Measurements from ENCODE around the gene HIGD1B.
A peak's percentile ranks its signal among the peaks of the same experiment; 100 is the strongest.

DNA sequence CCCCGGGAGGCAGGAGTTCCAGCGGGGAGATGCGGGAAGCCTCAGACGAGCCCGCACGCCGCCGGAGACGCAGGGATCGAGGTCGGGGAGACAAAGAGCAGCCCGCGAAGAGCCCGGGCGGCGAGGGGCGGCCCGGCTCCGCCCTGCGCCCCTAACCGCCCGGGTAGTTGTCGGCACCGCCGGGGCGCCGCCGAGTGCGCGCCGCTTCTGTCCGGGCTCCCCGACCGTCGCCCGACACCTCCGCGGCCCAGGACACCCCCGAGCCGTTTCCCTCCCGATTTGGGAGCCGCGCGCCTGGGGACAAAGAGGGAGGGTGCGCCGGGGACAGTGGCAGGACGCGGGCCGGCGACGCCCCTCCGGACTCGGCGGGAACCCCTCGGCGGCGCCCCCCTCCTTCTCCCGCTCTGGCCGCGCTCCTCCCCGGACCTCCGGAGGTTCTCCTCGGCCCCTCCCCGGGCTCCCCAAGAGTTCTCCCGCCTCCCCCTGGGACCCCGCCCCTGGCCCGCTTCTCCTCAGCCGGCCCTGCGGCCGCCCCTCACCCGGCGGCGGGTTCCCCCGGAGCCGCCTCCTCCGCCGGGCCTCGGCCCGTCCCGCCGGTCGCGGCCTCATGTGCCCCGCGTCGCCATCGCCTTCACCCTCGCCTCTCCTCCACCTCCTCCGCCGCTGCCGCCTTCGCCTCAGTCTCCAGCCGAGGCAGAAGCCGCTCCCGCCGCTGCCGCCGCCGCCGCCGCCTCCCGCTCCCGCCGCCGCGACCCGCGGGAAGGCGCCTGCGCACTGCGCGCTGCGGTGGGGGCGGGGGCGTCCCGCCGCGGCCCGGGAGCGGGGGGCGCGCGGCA, 17.9 kb upstream of the HIGD1B start, which contains the start of gene GJC1:
- TF ChIP-seq, protein P1, sequence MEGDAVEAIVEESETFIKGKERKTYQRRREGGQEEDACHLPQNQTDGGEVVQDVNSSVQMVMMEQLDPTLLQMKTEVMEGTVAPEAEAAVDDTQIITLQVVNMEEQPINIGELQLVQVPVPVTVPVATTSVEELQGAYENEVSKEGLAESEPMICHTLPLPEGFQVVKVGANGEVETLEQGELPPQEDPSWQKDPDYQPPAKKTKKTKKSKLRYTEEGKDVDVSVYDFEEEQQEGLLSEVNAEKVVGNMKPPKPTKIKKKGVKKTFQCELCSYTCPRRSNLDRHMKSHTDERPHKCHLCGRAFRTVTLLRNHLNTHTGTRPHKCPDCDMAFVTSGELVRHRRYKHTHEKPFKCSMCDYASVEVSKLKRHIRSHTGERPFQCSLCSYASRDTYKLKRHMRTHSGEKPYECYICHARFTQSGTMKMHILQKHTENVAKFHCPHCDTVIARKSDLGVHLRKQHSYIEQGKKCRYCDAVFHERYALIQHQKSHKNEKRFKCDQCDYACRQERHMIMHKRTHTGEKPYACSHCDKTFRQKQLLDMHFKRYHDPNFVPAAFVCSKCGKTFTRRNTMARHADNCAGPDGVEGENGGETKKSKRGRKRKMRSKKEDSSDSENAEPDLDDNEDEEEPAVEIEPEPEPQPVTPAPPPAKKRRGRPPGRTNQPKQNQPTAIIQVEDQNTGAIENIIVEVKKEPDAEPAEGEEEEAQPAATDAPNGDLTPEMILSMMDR (conservative IDR thresholded peaks at IDR 0.05; ENCODE audit: low read depth, low read length) = no peak
- TF ChIP-seq POLR2A (IDR thresholded peaks at IDR 0.05; ENCODE audit: low read depth, low read length) = no peak; the same call in 1 of the 2 replicates
- peak; percentile 24; the same call in 1 of the 2 replicates for TF ChIP-seq MXI1 (IDR thresholded peaks at IDR 0.05; ENCODE audit: borderline replicate concordance, low read depth, low read length)
- peak; percentile 53; the same call in 1 of the 2 replicates for TF ChIP-seq BHLHE40 (IDR thresholded peaks at IDR 0.05; ENCODE audit: low read depth, low read length)
- TF ChIP-seq, protein P2, sequence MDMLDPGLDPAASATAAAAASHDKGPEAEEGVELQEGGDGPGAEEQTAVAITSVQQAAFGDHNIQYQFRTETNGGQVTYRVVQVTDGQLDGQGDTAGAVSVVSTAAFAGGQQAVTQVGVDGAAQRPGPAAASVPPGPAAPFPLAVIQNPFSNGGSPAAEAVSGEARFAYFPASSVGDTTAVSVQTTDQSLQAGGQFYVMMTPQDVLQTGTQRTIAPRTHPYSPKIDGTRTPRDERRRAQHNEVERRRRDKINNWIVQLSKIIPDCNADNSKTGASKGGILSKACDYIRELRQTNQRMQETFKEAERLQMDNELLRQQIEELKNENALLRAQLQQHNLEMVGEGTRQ (IDR thresholded peaks at IDR 0.05; ENCODE audit: low read depth, low read length) = no peak
- TF ChIP-seq MAFK (IDR thresholded peaks at IDR 0.05; ENCODE audit: low read depth, low read length) = no peak

Measured in IMR-90 (cell line).